Liver (tissue), 9 donors: ENCODE measurements around the gene ZNRF3. TPM values are rescaled to one million over a fixed set of nuclear protein-coding genes. Genes with fewer than 3 reads are reported as not detected.

Experiments
- DNase-seq: peaks from one replicate; pipeline ENCODE4 v3.0.0-alpha.2; 2017; ENCODE audit warnings: low spot score
- H3K27ac ChIP-seq, 2 donors: one replicate each; pipeline ENCODE4 v1.7.0; 2013; ENCODE audit warnings: inconsistent platforms in 2 of 2, low read length in 2 of 2, control low read depth in 1 of 2, low read depth in 1 of 2, mild to moderate bottlenecking in 1 of 2
- H3K27me3 ChIP-seq, 4 donors: one replicate each; pipeline versions ENCODE4 v1.6.1 to v1.7.0; 2013; ENCODE audit warnings: low read length in 3 of 4, inconsistent platforms in 1 of 4, mild to moderate bottlenecking in 1 of 4, moderate library complexity in 1 of 4; ENCODE audit not compliant: control insufficient read depth in 4 of 4, insufficient read depth in 4 of 4
- H3K36me3 ChIP-seq, 4 donors: one replicate each; pipeline versions ENCODE4 v1.6.1 to v1.7.0; 2013; ENCODE audit warnings: low read length in 3 of 4, mild to moderate bottlenecking in 3 of 4, low read depth in 1 of 4, moderate library complexity in 1 of 4; ENCODE audit not compliant: control insufficient read depth in 4 of 4, insufficient read depth in 3 of 4
- H3K4me1 ChIP-seq, 4 donors: one replicate each; pipeline versions ENCODE4 v1.6.1 to v1.7.0; 2013; ENCODE audit warnings: low read length in 3 of 4, mild to moderate bottlenecking in 3 of 4, moderate library complexity in 1 of 4; ENCODE audit not compliant: control insufficient read depth in 4 of 4, insufficient read depth in 4 of 4
- H3K4me3 ChIP-seq, 3 donors: one replicate each; pipeline versions ENCODE4 v1.6.1 to v1.7.0; 2013; ENCODE audit warnings: low read length in 3 of 3, control low read depth in 1 of 3, low read depth in 1 of 3, mild to moderate bottlenecking in 1 of 3
- H3K9ac ChIP-seq, 2 donors: one replicate each; pipeline ENCODE4 v1.7.0; 2013; ENCODE audit warnings: low read length in 2 of 2, mild to moderate bottlenecking in 2 of 2, moderate library complexity in 2 of 2, control low read depth in 1 of 2, low read depth in 1 of 2
- H3K9me3 ChIP-seq, 4 donors: one replicate each; pipeline versions ENCODE4 v1.6.1 to v1.7.0; 2013; ENCODE audit warnings: low read length in 3 of 4; ENCODE audit not compliant: control insufficient read depth in 4 of 4
- EGR1 ChIP-seq, 2 donors: IDR thresholded peaks; 2 replicates each; pipeline ENCODE4 v1.6.1; 2016 to 2018; ENCODE audit warnings: antibody characterized with exemption in 2 of 2, low read depth in 2 of 2
- FOXA1 ChIP-seq: IDR thresholded peaks from 2 replicates; pipeline ENCODE4 v1.6.1; 2016; ENCODE audit warnings: antibody characterized with exemption
- FOXA2 ChIP-seq: IDR thresholded peaks from 2 replicates; pipeline ENCODE4 v1.6.1; 2016; ENCODE audit warnings: antibody characterized with exemption
- GABPA ChIP-seq, 2 donors: IDR thresholded peaks in 1 of 2; conservative IDR thresholded peaks in 1 of 2; 2 replicates each; pipeline ENCODE4 v1.6.1; 2016; ENCODE audit warnings: antibody characterized with exemption in 2 of 2, mild to moderate bottlenecking in 1 of 2, moderate library complexity in 1 of 2
- HNF4A ChIP-seq, 2 donors: conservative IDR thresholded peaks; 2 replicates each; pipeline ENCODE4 v1.6.1; 2016; ENCODE audit warnings: antibody characterized with exemption in 2 of 2, mild to moderate bottlenecking in 2 of 2
- HNF4G ChIP-seq: IDR thresholded peaks from 2 replicates; pipeline ENCODE4 v1.6.1; 2016; ENCODE audit warnings: antibody characterized with exemption
- JUND ChIP-seq, 2 donors: IDR thresholded peaks; 2 replicates each; pipeline ENCODE4 v1.6.1; 2016; ENCODE audit warnings: antibody characterized with exemption in 2 of 2
- MAX ChIP-seq: IDR thresholded peaks from 2 replicates; pipeline ENCODE4 v1.6.1; 2016; ENCODE audit warnings: antibody characterized with exemption
- NR2F2 ChIP-seq: IDR thresholded peaks from 2 replicates; pipeline ENCODE4 v1.6.1; 2016; ENCODE audit warnings: antibody characterized with exemption
- RAD21 ChIP-seq, 2 donors: IDR thresholded peaks; 2 replicates each; pipeline ENCODE4 v1.6.1; 2016; ENCODE audit warnings: antibody characterized with exemption in 2 of 2, mild to moderate bottlenecking in 2 of 2
- RXRA ChIP-seq, 2 donors: IDR thresholded peaks; 2 replicates each; pipeline ENCODE4 v1.6.1; 2017 to 2018; ENCODE audit warnings: antibody characterized with exemption in 2 of 2, mild to moderate bottlenecking in 1 of 2
- SP1 ChIP-seq: IDR thresholded peaks from 2 replicates; pipeline ENCODE4 v1.6.1; 2018; ENCODE audit warnings: antibody characterized with exemption, mild to moderate bottlenecking
- TAF1 ChIP-seq: conservative IDR thresholded peaks from 2 replicates; pipeline ENCODE4 v1.6.1; 2016; ENCODE audit warnings: antibody characterized with exemption, mild to moderate bottlenecking
- YY1 ChIP-seq: IDR thresholded peaks from 2 replicates; pipeline ENCODE4 v1.6.1; 2016; ENCODE audit warnings: antibody characterized with exemption, mild to moderate bottlenecking
- WGBS: extraction: QIAGEN DNeasy Blood & Tissue Kit; methylation state at CpG from one replicate; pipeline ENCODE4 v1.1.7; 2013; 5-methylcytosine and 5-hydroxymethylcytosine counted together
- polyA plus RNA-seq, 2 donors: library from polyadenylated mRNA; stranded (reverse) in 1 of 2; unstranded in 1 of 2; fragments of 200-250 nt in 1 of 2; fragments of >200 nt in 1 of 2; fragmentation: Nextera tagmentation in 1 of 2; extraction: Ambion mirVana in 1 of 2; gene quantifications; one replicate each; pipeline versions ENCODE4 v1.2.1 to v1.2.3, GENCODE V29; 2013 to 2015
- total RNA-seq, 2 donors: library from RNA; depleted of rRNA; stranded (reverse); fragments of >200 nt; gene quantifications; one replicate each; pipeline ENCODE4 v1.2.3, GENCODE V29; 2014
- TF ChIP-seq, protein P1 (sequence below): IDR thresholded peaks from 2 replicates; pipeline ENCODE4 v1.6.1; 2016; ENCODE audit warnings: antibody characterized with exemption, mild to moderate bottlenecking
- TF ChIP-seq, protein P2 (sequence below): IDR thresholded peaks from 2 replicates; pipeline ENCODE4 v1.6.1; 2016; ENCODE audit warnings: antibody characterized with exemption
- TF ChIP-seq, protein P3 (sequence below): IDR thresholded peaks from 2 replicates; pipeline ENCODE4 v1.6.1; 2016; ENCODE audit warnings: antibody characterized with exemption
- TF ChIP-seq, protein P4 (sequence below): fragments of 150-350 bp; IDR thresholded peaks from 2 replicates; pipeline ENCODE4 v1.5.1; 2017; ENCODE audit warnings: improper control_type of control experiment, low read depth, low read length; ENCODE audit not compliant: missing input control
- donor health status: healthy.
- donor health status: healthy.
- donor health status: healthy.
- donor health status: healthy.
- donor health status: healthy.

Gene ZNRF3
- total and polyA plus RNA-seq, 4 donors, result 2.2 to 5.9 (median 4.7) TPM

DNA sequence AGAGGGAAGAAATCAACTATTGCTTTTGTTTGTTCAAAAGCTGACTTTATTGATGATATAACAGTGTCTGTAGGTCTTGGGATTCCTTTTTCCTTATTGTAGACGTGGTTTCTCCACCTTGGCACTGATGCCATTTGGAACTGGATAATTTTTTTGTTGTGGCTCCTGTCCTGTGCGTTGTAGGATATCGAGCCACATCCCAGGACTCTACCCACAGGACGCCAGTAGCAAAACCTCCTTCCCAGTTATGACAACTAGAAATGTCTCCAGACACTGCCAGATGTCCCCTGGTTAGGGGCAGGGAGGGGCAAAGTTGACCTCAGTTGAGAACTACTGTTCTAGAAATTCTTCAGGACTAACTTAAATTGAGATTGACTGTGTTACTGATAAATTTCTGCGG lies 45.8 kb downstream of the ZNRF3 start:
- no peaks in the 10 kb centered on the region for H3K9me3 ChIP-seq
- H3K36me3 ChIP-seq, result no peaks in the 10 kb centered on the region
- peaks cover 17 to 48% (median 30%) of the 10 kb centered on the region in 4 donors for H3K4me1 ChIP-seq
- H3K27me3 ChIP-seq, result no peaks in the 10 kb centered on the region
- WGBS, result 87% methylated on average over 5 of the region's 5 CpGs
- H3K9ac ChIP-seq, result no peak overlapping the region
- no peak overlapping the region for H3K4me3 ChIP-seq
- TF ChIP-seq, protein P1, sequence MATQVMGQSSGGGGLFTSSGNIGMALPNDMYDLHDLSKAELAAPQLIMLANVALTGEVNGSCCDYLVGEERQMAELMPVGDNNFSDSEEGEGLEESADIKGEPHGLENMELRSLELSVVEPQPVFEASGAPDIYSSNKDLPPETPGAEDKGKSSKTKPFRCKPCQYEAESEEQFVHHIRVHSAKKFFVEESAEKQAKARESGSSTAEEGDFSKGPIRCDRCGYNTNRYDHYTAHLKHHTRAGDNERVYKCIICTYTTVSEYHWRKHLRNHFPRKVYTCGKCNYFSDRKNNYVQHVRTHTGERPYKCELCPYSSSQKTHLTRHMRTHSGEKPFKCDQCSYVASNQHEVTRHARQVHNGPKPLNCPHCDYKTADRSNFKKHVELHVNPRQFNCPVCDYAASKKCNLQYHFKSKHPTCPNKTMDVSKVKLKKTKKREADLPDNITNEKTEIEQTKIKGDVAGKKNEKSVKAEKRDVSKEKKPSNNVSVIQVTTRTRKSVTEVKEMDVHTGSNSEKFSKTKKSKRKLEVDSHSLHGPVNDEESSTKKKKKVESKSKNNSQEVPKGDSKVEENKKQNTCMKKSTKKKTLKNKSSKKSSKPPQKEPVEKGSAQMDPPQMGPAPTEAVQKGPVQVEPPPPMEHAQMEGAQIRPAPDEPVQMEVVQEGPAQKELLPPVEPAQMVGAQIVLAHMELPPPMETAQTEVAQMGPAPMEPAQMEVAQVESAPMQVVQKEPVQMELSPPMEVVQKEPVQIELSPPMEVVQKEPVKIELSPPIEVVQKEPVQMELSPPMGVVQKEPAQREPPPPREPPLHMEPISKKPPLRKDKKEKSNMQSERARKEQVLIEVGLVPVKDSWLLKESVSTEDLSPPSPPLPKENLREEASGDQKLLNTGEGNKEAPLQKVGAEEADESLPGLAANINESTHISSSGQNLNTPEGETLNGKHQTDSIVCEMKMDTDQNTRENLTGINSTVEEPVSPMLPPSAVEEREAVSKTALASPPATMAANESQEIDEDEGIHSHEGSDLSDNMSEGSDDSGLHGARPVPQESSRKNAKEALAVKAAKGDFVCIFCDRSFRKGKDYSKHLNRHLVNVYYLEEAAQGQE, result no peak
- TF ChIP-seq HNF4A (conservative IDR thresholded peaks at IDR 0.05), result no peak
- no peak for TF ChIP-seq HNF4G
- TF ChIP-seq FOXA2, result no peak
- no peak for TF ChIP-seq JUND (IDR thresholded peaks at IDR 0.05)
- no peak for TF ChIP-seq RXRA (IDR thresholded peaks at IDR 0.05)
- TF ChIP-seq SP1, result no peak
- no peak for TF ChIP-seq FOXA1
- no peak for TF ChIP-seq NR2F2
- no peak for TF ChIP-seq TAF1
- no peak for TF ChIP-seq YY1
- no peak for TF ChIP-seq EGR1 (IDR thresholded peaks at IDR 0.05; ENCODE audit: low read depth in 2 of 2)
- TF ChIP-seq, protein P2, sequence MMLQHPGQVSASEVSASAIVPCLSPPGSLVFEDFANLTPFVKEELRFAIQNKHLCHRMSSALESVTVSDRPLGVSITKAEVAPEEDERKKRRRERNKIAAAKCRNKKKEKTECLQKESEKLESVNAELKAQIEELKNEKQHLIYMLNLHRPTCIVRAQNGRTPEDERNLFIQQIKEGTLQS, result no peak
- TF ChIP-seq, protein P3, sequence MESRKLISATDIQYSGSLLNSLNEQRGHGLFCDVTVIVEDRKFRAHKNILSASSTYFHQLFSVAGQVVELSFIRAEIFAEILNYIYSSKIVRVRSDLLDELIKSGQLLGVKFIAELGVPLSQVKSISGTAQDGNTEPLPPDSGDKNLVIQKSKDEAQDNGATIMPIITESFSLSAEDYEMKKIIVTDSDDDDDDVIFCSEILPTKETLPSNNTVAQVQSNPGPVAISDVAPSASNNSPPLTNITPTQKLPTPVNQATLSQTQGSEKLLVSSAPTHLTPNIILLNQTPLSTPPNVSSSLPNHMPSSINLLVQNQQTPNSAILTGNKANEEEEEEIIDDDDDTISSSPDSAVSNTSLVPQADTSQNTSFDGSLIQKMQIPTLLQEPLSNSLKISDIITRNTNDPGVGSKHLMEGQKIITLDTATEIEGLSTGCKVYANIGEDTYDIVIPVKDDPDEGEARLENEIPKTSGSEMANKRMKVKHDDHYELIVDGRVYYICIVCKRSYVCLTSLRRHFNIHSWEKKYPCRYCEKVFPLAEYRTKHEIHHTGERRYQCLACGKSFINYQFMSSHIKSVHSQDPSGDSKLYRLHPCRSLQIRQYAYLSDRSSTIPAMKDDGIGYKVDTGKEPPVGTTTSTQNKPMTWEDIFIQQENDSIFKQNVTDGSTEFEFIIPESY, result no peak
- TF ChIP-seq RAD21 (IDR thresholded peaks at IDR 0.05), result no peak
- no peak for TF ChIP-seq GABPA (IDR thresholded peaks at IDR 0.05 in 1 of 2, conservative IDR thresholded peaks at IDR 0.05 in 1 of 2)
- TF ChIP-seq, protein P4, sequence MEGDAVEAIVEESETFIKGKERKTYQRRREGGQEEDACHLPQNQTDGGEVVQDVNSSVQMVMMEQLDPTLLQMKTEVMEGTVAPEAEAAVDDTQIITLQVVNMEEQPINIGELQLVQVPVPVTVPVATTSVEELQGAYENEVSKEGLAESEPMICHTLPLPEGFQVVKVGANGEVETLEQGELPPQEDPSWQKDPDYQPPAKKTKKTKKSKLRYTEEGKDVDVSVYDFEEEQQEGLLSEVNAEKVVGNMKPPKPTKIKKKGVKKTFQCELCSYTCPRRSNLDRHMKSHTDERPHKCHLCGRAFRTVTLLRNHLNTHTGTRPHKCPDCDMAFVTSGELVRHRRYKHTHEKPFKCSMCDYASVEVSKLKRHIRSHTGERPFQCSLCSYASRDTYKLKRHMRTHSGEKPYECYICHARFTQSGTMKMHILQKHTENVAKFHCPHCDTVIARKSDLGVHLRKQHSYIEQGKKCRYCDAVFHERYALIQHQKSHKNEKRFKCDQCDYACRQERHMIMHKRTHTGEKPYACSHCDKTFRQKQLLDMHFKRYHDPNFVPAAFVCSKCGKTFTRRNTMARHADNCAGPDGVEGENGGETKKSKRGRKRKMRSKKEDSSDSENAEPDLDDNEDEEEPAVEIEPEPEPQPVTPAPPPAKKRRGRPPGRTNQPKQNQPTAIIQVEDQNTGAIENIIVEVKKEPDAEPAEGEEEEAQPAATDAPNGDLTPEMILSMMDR, result no peak
- TF ChIP-seq MAX, result no peak
- DNase-seq, result no peak
- H3K27ac ChIP-seq, result no peak overlapping the region
